Medulla oblongata (tissue), 1 donor: ENCODE measurements around the gene SLC15A4.
"Not testable (repeated sequence)": the region's sequence is repeated elsewhere in the genome, so short reads cannot be mapped to it uniquely, and the experiment has no call there.

Experiments used
- DNase-seq: peaks from one replicate; pipeline ENCODE4 v3.0.0-alpha.2; 2015; ENCODE audit errors: extremely low spot score

SLC15A4 gene

GRCh38 chr12:128823916-128824839 lies at the start of gene SLC15A4:
Gene SLC15A4, minus strand, starts transcription at chr12:128823958. Its CDS starts 15 bp downstream, at chr12:128823943.
- peak; percentile 97 for DNase-seq

GRCh38 chr12:128872303-128872702 lies 48.5 kb upstream of the SLC15A4 start:
- DNase-seq, result no peak

GRCh38 chr12:128871516-128871892 lies 47.7 kb upstream of the SLC15A4 start:
- DNase-seq, result no peak

- no peak for DNase-seq
Measured at GRCh38 chr12:128867466-128867865, 43.7 kb upstream of the SLC15A4 start.

- no peak for DNase-seq
Measured at GRCh38 chr12:128864516-128865186, 40.9 kb upstream of the SLC15A4 start.

GRCh38 chr12:128863957-128864356 lies 40.2 kb upstream of the SLC15A4 start:
- no peak for DNase-seq

- no peak for DNase-seq
Measured at GRCh38 chr12:128861226-128862016, 37.7 kb upstream of the SLC15A4 start.

GRCh38 chr12:128859311-128859710 lies 35.6 kb upstream of the SLC15A4 start:
- no peak for DNase-seq

- no peak for DNase-seq
Measured at GRCh38 chr12:128857133-128857763, 33.5 kb upstream of the SLC15A4 start.

GRCh38 chr12:128856791-128857078 lies 33.0 kb upstream of the SLC15A4 start:
- no peak for DNase-seq

GRCh38 chr12:128856035-128856790 lies 32.5 kb upstream of the SLC15A4 start:
- DNase-seq, result no peak

- DNase-seq, result no peak
Measured at GRCh38 chr12:128853600-128854197, 29.9 kb upstream of the SLC15A4 start.

- DNase-seq, result no peak
Measured at GRCh38 chr12:128852885-128853599, 29.3 kb upstream of the SLC15A4 start, which contains the start of gene GLT1D1. Gene GLT1D1, plus strand, starts transcription at chr12:128853478. Its CDS starts 104 bp downstream, at chr12:128853582.

GRCh38 chr12:128852026-128852698 lies 28.4 kb upstream of the SLC15A4 start:
- no peak for DNase-seq

- DNase-seq, result not testable (repeated sequence)
Measured at GRCh38 chr12:128851429-128851828, 27.7 kb upstream of the SLC15A4 start.

- DNase-seq, result no peak
Measured at GRCh38 chr12:128850400-128850799, 26.6 kb upstream of the SLC15A4 start.

GRCh38 chr12:128849806-128850205 lies 26.0 kb upstream of the SLC15A4 start:
- not testable (repeated sequence) for DNase-seq

GRCh38 chr12:128848371-128848770 lies 24.6 kb upstream of the SLC15A4 start:
- no peak for DNase-seq

GRCh38 chr12:128846671-128847070 lies 22.9 kb upstream of the SLC15A4 start:
- not testable (repeated sequence) for DNase-seq
